Measurements from ENCODE around the gene ARHGAP26.

Gene ARHGAP26

DNA sequence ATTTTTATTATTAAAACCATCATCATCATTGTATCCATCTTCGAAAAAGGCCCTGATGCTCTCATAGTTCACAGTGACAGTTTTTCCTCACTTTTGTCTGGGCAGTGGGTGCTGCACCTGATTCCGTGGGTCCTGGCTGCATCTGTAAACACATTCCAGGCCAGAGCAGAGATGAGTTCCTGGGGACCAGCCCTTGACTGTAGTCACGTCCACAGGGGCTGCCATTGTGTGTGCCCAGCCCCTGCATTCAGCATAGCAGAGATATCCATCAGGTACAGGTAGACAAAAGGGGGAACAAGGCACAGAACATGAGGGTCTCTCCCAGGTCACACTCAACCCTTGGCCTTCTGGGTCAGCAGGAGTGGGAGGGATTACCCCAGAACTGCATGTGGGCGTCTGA lies 444.3 kb downstream of the ARHGAP26 start:
- Histone ChIP-seq H3F3A (ENCODE audit: insufficient read depth, low read length) (peaks cover 6% of the 10 kb centered on the region; the same call in 1 of the 2 replicates), H2AFZ (ENCODE audit: low read length) (no peak overlapping the region), H3K36me3 (ENCODE audit: insufficient read depth, low read length) (no peaks in the 10 kb centered on the region), H3K79me2 (ENCODE audit: insufficient read depth, low read length) (no peaks in the 10 kb centered on the region), H3K9me3 (ENCODE audit: low read length) (no peaks in the 10 kb centered on the region), H4K20me1 (ENCODE audit: insufficient read depth, low read length) (no peaks in the 10 kb centered on the region), H3K9ac (ENCODE audit: low read length) (peak overlapping the region; percentile 67; the same call in 1 of the 2 replicates), H3K4me2 (ENCODE audit: low read length) (peak overlapping the region; percentile 60; the same call in 1 of the 2 replicates), H3K4me1 (ENCODE audit: insufficient read depth, low read length, severe bottlenecking) (peaks cover 77% of the 10 kb centered on the region), H3K4me3 (ENCODE audit: low read depth, low read length, poor library complexity, severe bottlenecking) (no peak overlapping the region), H3K27ac (ENCODE audit: low read depth, low read length, poor library complexity, severe bottlenecking) (peak overlapping the region; percentile 99), H3K9me2 (ENCODE audit: low read depth, low read length) (no peaks in the 10 kb centered on the region), H3K27me3 (ENCODE audit: insufficient read depth, low read length) (no peaks in the 10 kb centered on the region)
- no peak for TF ChIP-seq EZH2 (IDR thresholded peaks at IDR 0.05; ENCODE audit: borderline replicate concordance, low read length)
- no peak for TF ChIP-seq CTCF (IDR thresholded peaks at IDR 0.05; ENCODE audit: low read length)

GRCh38 chr5:143214890-143215289 lies 444.7 kb downstream of the ARHGAP26 start:
- TF ChIP-seq EZH2 (IDR thresholded peaks at IDR 0.05; ENCODE audit: borderline replicate concordance, low read length) (no peak), CTCF (IDR thresholded peaks at IDR 0.05; ENCODE audit: low read length) (no peak)
- no peaks in the 10 kb centered on the region for H3K9me2 ChIP-seq (ENCODE audit: low read depth, low read length)

GRCh38 chr5:143215690-143216089 lies 445.5 kb downstream of the ARHGAP26 start:
- Histone ChIP-seq H3K4me3 (ENCODE audit: low read depth, low read length, poor library complexity, severe bottlenecking) (peak overlapping the region; percentile 17), H3K4me2 (ENCODE audit: low read length) (peak overlapping the region; percentile 60), H3K27me3 (ENCODE audit: insufficient read depth, low read length) (no peaks in the 10 kb centered on the region), H4K20me1 (ENCODE audit: insufficient read depth, low read length) (no peaks in the 10 kb centered on the region), H3K9me3 (ENCODE audit: low read length) (no peaks in the 10 kb centered on the region), H3K79me2 (ENCODE audit: insufficient read depth, low read length) (no peaks in the 10 kb centered on the region), H3K9me2 (ENCODE audit: low read depth, low read length) (no peaks in the 10 kb centered on the region), H3K9ac (ENCODE audit: low read length) (peak overlapping the region; percentile 55), H3K4me1 (ENCODE audit: insufficient read depth, low read length, severe bottlenecking) (peaks cover 89% of the 10 kb centered on the region), H3F3A (ENCODE audit: insufficient read depth, low read length) (peaks cover 6% of the 10 kb centered on the region; the same call in 1 of the 2 replicates), H2AFZ (ENCODE audit: low read length) (peak overlapping the region; percentile 50), H3K27ac (ENCODE audit: low read depth, low read length, poor library complexity, severe bottlenecking) (peak overlapping the region; percentile 99), H3K36me3 (ENCODE audit: insufficient read depth, low read length) (no peaks in the 10 kb centered on the region)
- TF ChIP-seq CTCF (IDR thresholded peaks at IDR 0.05; ENCODE audit: low read length) = no peak
- TF ChIP-seq EZH2 (IDR thresholded peaks at IDR 0.05; ENCODE audit: borderline replicate concordance, low read length) = no peak

More at GRCh38 chr5:143214890-143215289, 444.7 kb downstream of the ARHGAP26 start:
- Histone ChIP-seq H3K79me2 (ENCODE audit: insufficient read depth, low read length) (no peaks in the 10 kb centered on the region), H3K27ac (ENCODE audit: low read depth, low read length, poor library complexity, severe bottlenecking) (peak overlapping the region; percentile 99), H3K9me3 (ENCODE audit: low read length) (no peaks in the 10 kb centered on the region), H4K20me1 (ENCODE audit: insufficient read depth, low read length) (no peaks in the 10 kb centered on the region), H3K4me2 (ENCODE audit: low read length) (peak overlapping the region; percentile 60; the same call in 1 of the 2 replicates), H3K4me1 (ENCODE audit: insufficient read depth, low read length, severe bottlenecking) (peaks cover 81% of the 10 kb centered on the region), H3K27me3 (ENCODE audit: insufficient read depth, low read length) (no peaks in the 10 kb centered on the region), H3K9ac (ENCODE audit: low read length) (peak overlapping the region; percentile 67; the same call in 1 of the 2 replicates), H3F3A (ENCODE audit: insufficient read depth, low read length) (peaks cover 6% of the 10 kb centered on the region; the same call in 1 of the 2 replicates), H3K4me3 (ENCODE audit: low read depth, low read length, poor library complexity, severe bottlenecking) (no peak overlapping the region), H3K36me3 (ENCODE audit: insufficient read depth, low read length) (no peaks in the 10 kb centered on the region), H2AFZ (ENCODE audit: low read length) (no peak overlapping the region)
